Naive thymus-derived CD8-positive, alpha-beta T cell (primary cell): ENCODE results near the gene MKRN2. TPM values are rescaled to one million over a fixed set of nuclear protein-coding genes. Genes with fewer than 3 reads are reported as not detected.
A peak's percentile ranks its signal among the peaks of the same experiment; 100 is the strongest.

Experiments used
- ATAC-seq, 2 donors: fragments of 150-1000 bp; cut with Tn5 transposase in 1 of 2; sonication (Bioruptor Pico), chemical (Tn5 transposase) in 1 of 2; 1 replicate in 1 of 2; 2 replicates in 1 of 2; pipeline ENCODE4 v1.10.0; 2021; ENCODE audit warnings: mild to moderate bottlenecking in 2 of 2, moderate library complexity in 2 of 2
- POLR2A ChIA-PET: fragments of 350-600 bp; sonication (Branson Sonifier 250); formaldehyde crosslinking; loops from one replicate; lab custom pipeline; 2021; ENCODE audit warnings: antibody characterized with exemption; lab: Charles Lee
- DNase-seq, 10 donors: peaks; one replicate each; pipeline versions ENCODE4 v3.0.0 to v3.0.0-alpha.2; 2020 to 2022
- H3K27ac Mint-ChIP-seq, 10 donors: one replicate each; pipeline ENCODE4 v1.8.0; 2020 to 2022; ENCODE audit warnings: mild to moderate bottlenecking in 10 of 10, mixed read lengths in 10 of 10, moderate library complexity in 4 of 10, inconsistent platforms in 1 of 10
- H3K27me3 Mint-ChIP-seq, 5 donors: one replicate each; pipeline ENCODE4 v1.8.0; 2021 to 2022; ENCODE audit warnings: mixed read lengths in 5 of 5
- H3K36me3 Mint-ChIP-seq, 3 donors: one replicate each; pipeline ENCODE4 v1.8.0; 2020 to 2022; ENCODE audit warnings: mixed read lengths in 3 of 3, mild to moderate bottlenecking in 2 of 3, inconsistent platforms in 1 of 3
- H3K4me1 Mint-ChIP-seq, 4 donors: one replicate each; pipeline ENCODE4 v1.8.0; 2021 to 2022; ENCODE audit warnings: mixed read lengths in 4 of 4
- H3K4me3 Mint-ChIP-seq, 10 donors: one replicate each; pipeline ENCODE4 v1.8.0; 2020 to 2022; ENCODE audit warnings: mild to moderate bottlenecking in 10 of 10, mixed read lengths in 10 of 10, moderate library complexity in 6 of 10, inconsistent platforms in 1 of 10
- H3K9me3 Mint-ChIP-seq, 9 donors: one replicate each; pipeline ENCODE4 v1.8.0; 2020 to 2022; ENCODE audit warnings: mixed read lengths in 9 of 9, mild to moderate bottlenecking in 3 of 9, inconsistent platforms in 1 of 9, moderate library complexity in 1 of 9
- polyA plus RNA-seq, 3 donors: library from polyadenylated mRNA; unstranded; fragments of 300-500 nt; fragmentation: Illumina TruSeq; gene quantifications; one replicate each; pipeline ENCODE4 v1.2.3, GENCODE V29; 2021
- total RNA-seq, 8 experiments: library from RNA in 2 of 8; stranded (reverse) in 2 of 8; gene quantifications; one replicate each; pipeline ENCODE4 v1.2.3 and lab custom pipeline; 2021 to 2026

The MKRN2 gene, protein sequence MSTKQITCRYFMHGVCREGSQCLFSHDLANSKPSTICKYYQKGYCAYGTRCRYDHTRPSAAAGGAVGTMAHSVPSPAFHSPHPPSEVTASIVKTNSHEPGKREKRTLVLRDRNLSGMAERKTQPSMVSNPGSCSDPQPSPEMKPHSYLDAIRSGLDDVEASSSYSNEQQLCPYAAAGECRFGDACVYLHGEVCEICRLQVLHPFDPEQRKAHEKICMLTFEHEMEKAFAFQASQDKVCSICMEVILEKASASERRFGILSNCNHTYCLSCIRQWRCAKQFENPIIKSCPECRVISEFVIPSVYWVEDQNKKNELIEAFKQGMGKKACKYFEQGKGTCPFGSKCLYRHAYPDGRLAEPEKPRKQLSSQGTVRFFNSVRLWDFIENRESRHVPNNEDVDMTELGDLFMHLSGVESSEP
- total RNA-seq (10 to 100 TPM; 32.4 to 33.0 TPM), polyA plus RNA-seq (10 to 100 TPM; 43.5 to 56.3 (median 47.5) TPM), total RNA-seq (lab: John Stamatoyannopoulos, UW) (62.6 to 106 (median 86.8) reads per million in 6 experiments)

DNA sequence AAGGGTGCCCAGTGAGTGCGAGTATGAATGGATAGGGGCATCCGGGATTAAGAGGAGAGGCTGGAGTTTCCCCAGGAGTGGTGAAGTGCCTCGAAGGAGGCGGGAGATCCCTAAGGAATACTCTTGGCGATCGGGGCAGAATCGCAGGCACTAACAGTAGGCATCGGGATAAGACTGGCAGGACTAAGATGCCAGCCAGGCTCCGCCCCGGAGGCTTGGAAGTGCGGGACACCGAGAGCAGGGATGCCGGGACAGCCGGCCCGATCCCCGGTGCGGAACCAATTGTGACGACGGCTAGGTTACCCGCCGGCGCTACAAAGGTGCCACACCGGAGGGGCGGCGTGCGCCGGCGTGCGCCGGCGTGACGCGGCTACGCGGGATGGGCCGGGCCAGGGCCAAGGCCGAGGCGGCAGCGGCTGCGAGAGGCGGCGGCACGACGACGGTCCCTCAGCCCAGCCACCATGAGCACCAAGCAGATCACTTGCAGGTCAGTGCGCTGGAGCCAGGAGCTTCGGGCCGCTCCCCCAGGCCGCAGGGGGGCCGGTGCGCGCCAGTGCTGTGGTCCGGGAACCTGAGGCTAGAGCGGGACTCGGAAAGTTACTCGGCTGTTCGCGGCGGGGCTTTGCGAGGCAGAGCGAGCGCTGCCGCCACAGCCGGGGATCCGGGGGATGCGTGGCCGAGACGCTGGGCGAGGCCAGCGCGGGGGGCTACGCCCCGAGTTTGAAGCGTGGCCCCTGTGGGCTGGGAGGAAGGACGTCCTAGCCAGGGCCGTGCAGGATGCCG lies at the start of gene MKRN2:
TSS of gene MKRN2 (plus strand) at position 398 of the 783 bp plus-strand sequence. CDS start at position 462, 64 bp downstream.
- POLR2A ChIA-PET, result interaction anchor here (0.6 to 1.6 kb wide), 7 partner anchors 12 to 450 kb away, joined by 3 to 7 read pairs (median 4); partner anchors contain the start of genes MKRN2OS, RAF1 and TSEN2
- Mint-ChIP-seq H3K9me3 (no peaks in the 10 kb centered on the region), H3K27me3 (peaks cover 0 to 26% (median 22%) of the 10 kb centered on the region in 5 donors), H3K27ac (peak within 1 kb of the TSS; percentile 85 to 96 (median 92)), H3K36me3 (no peaks in the 10 kb centered on the region), H3K4me3 (peak within 1 kb of the TSS; percentile 88 to 98 (median 96)), H3K4me1 (peaks cover 38 to 72% (median 62%) of the 10 kb centered on the region in 4 donors)
- DNase-seq, result peak; percentile 69 to 92 (median 83)
- ATAC-seq, result peak; percentile 90 to 95

DNA sequence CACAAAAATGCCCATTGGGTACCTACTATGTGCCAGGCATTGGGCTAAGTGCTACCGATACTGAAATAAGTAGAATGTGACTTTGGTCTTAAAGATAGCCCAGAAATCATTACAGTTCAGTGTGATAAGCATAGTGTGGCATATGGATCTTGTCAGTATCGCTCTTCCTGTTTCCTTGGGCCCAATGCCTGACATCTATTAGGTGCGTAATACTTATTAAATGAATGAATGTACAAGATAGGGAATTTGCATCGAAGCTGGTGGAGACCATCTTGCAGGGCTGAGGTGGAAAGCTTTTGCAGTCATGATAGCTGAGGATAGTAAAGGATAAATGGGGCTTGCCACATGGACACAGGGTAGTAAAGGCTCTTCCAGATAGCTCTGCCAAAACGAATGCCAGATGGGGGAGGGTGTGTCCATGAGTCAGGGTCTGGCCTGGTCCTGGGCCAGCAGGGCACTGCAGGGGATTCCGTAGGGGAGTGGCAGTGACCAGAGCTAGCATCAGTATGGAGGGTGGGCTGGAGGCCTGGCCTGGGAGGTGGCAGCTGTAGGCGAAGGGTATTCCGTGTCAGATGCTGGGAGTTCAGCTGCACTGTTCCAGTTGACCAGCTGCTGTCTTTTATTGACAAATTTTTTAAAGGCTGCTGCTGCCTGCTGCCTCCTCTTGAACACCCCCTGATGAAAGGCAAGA lies 49.2 kb upstream of the MKRN2 start:
- Mint-ChIP-seq H3K27me3 (no peaks in the 10 kb centered on the region), H3K9me3 (no peaks in the 10 kb centered on the region), H3K4me3 (no peak overlapping the region), H3K4me1 (peaks cover 0 to 7% (median 2%) of the 10 kb centered on the region in 4 donors), H3K27ac (peak overlapping the region in 1 of 10 donors; percentile 11), H3K36me3 (peaks cover 0 to 85% (median 22%) of the 10 kb centered on the region in 3 donors)
- DNase-seq (no peak), ATAC-seq (no peak)
- POLR2A ChIA-PET, result interaction anchor here (0.6 kb wide), 1 partner anchor 672 kb away, joined by 5 read pairs; no protein-coding TSS in a partner anchor

DNA sequence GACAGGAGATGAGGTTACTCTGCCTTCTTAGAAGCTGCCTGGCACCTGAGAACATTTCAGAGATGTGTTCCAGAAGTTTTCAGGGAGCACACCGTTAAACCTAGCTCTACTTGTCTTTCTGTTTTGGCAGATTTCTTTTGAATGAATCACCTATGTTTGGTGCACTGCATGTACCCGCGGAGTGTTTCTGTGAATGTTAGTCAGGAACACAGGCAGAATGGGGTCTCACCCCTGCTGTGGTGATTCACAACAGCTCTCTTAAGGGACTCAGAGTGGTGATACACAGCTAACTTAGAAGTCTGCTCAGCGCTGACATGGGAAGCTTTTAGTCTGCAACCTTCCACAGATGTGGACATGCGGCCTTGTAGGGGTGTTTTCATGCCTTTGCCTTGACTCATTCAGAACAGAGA lies 48.6 kb upstream of the MKRN2 start:
- Mint-ChIP-seq H3K9me3 (no peaks in the 10 kb centered on the region), H3K36me3 (peaks cover 0 to 85% (median 18%) of the 10 kb centered on the region in 3 donors), H3K27me3 (no peaks in the 10 kb centered on the region), H3K27ac (peak overlapping the region in 1 of 10 donors; percentile 11), H3K4me3 (no peak overlapping the region), H3K4me1 (peaks cover 0 to 7% (median 1%) of the 10 kb centered on the region in 4 donors)
- no peak for ATAC-seq
- DNase-seq, result no peak
- POLR2A ChIA-PET, result no interaction called here

DNA sequence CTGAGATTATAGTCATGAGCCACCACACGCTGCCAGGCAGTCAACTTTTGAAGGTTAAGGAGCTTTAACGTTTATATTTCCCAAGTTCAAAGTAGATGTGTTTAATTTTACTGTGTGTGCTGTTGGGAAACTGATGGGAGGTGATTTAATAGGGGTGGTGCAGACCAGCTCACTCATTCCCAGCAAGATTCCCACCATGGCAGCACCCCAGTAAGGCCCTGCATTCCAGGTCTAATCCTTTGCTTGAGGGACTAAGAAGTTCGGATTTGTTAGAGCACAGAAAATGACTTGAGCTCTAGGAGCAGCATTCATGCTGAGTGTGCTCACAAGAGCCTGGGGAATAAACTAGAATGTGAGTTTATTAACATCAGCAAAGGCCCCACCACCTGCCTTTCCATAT lies 47.4 kb upstream of the MKRN2 start:
- H3K36me3 Mint-ChIP-seq, result peaks cover 0 to 80% (median 13%) of the 10 kb centered on the region in 3 donors
- DNase-seq (no peak), ATAC-seq (no peak)
- H3K4me1 Mint-ChIP-seq, result peaks cover 0 to 18% (median 4%) of the 10 kb centered on the region in 4 donors
- H3K9me3 Mint-ChIP-seq, result no peaks in the 10 kb centered on the region
- H3K27me3 Mint-ChIP-seq, result no peaks in the 10 kb centered on the region
- no peak overlapping the region for H3K27ac Mint-ChIP-seq
- POLR2A ChIA-PET, result no interaction called here
- no peak overlapping the region for H3K4me3 Mint-ChIP-seq

DNA sequence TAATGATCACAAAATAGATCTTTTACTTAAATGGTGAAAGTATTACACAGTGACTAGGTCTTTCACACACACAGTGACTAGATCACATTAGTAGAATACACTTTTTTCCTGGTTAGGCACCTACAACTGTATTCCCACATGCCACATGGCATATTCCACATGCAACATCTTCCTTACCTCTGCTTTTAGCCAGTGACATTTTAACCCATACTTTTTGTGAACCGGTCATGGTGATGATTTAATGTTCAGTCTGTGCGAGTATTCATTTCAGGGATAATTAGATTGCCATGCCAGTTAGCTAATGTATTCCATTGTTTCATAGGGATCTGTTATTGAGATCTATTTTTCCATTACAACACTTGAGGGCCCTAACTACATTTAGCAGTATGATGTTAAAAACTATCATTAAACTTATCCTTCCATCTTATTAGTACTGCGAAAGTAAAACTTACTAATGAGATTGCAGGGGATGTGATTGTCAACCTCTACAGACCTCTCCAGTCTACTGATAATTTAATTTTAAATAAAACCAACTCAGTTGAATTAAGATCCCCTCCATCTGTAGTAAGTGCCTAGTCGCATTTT lies 44.3 kb upstream of the MKRN2 start:
- peak overlapping the region in 1 of 10 donors; percentile 15 for H3K27ac Mint-ChIP-seq
- H3K9me3 Mint-ChIP-seq, result no peaks in the 10 kb centered on the region
- DNase-seq, result no peak
- peaks cover 0 to 72% (median 3%) of the 10 kb centered on the region in 3 donors for H3K36me3 Mint-ChIP-seq
- ATAC-seq, result no peak
- no peak overlapping the region for H3K4me3 Mint-ChIP-seq
- POLR2A ChIA-PET, result no interaction called here
- H3K4me1 Mint-ChIP-seq, result peaks cover 0 to 16% (median 4%) of the 10 kb centered on the region in 4 donors
- H3K27me3 Mint-ChIP-seq, result no peaks in the 10 kb centered on the region

DNA sequence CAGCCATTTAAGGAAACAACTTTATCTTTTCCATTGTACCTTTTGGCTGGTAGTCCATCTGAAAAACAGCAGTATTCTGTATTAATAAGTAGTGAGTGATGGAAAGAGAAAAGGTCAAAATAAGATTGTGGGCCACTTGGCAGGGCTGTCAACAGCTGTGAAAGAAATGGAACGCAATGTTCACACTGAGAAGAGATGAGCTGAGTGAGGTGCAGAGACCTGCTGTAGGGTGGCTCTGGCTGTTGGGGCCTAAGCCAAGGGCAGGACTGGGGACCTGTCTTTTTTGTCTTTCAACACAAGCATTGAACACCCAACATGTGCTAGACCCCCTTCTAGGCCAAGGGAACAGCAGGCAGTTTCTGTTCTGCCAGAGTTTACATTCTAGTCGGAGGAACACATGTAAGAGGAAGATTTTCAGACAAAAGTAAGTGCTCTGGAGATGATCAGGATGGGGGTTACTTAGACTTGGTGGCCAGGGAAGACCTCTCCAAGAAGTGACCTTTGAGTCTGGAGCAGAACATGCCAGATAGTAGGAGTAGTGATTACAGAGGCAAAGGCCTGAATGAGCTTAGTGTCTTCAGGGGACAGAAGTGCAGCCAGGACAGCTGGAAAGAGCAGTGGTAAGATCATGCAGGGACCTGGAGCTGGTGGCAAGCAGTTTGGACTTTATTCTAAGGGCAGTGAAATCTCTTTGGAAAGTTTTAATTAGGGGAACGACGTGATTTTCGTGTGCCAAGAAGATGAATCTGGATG lies 43.0 kb upstream of the MKRN2 start:
- Mint-ChIP-seq H3K27ac (no peak overlapping the region), H3K36me3 (peaks cover 0 to 71% (median 4%) of the 10 kb centered on the region in 3 donors), H3K4me3 (no peak overlapping the region), H3K9me3 (no peaks in the 10 kb centered on the region), H3K4me1 (peaks cover 0 to 11% (median 3%) of the 10 kb centered on the region in 4 donors), H3K27me3 (no peaks in the 10 kb centered on the region)
- DNase-seq (no peak), ATAC-seq (no peak)
- POLR2A ChIA-PET, result no interaction called here

DNA sequence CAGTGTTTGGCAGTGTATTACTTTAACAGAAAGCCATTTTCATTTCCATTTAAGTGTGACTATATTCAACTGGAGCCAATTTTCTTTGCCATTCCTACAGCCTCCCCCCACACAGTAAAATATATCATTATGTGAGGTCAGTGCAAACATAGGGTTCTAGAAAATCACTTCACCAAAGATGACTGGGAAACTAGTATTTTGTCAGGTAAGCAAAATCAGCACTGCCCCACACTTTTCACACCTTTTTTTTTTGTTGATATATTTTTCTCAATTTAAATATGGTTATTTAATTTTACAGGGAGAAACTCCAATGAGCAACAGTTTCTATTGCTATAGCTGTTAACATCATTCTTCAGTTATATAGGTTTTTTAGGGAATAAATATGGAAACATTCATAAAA lies 41.3 kb upstream of the MKRN2 start:
- Mint-ChIP-seq H3K4me1 (peaks cover 0 to 11% (median 3%) of the 10 kb centered on the region in 4 donors), H3K36me3 (peaks cover 0 to 72% (median 13%) of the 10 kb centered on the region in 3 donors), H3K4me3 (no peak overlapping the region), H3K27ac (no peak overlapping the region), H3K27me3 (no peaks in the 10 kb centered on the region), H3K9me3 (no peaks in the 10 kb centered on the region)
- ATAC-seq, result no peak
- DNase-seq, result no peak
- POLR2A ChIA-PET, result interaction anchor here (0.7 kb wide), 1 partner anchor 27 kb away, joined by 3 read pairs; no protein-coding TSS in a partner anchor

DNA sequence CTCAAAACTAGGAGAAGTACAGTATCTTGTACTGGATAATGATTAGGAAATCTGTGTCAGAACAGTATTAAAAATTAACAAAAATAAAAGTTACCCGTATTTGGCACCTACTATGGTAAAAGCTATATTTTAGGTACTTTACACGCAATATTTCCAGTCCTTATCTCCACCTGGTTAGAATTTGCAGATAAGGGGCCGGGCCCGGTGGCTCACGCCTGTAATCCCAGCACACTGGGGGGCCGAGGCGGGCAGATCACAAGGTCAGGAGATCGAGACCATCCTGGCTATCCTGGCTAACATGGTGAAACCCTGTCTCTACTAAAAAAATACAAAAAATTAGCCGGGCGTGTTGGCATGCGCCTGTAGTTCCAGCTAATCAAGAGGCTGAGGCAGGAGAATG lies 40.0 kb upstream of the MKRN2 start:
- no peak overlapping the region for H3K4me3 Mint-ChIP-seq
- peaks cover 0 to 11% (median 3%) of the 10 kb centered on the region in 4 donors for H3K4me1 Mint-ChIP-seq
- H3K27me3 Mint-ChIP-seq, result no peaks in the 10 kb centered on the region
- peaks cover 0 to 72% (median 19%) of the 10 kb centered on the region in 3 donors for H3K36me3 Mint-ChIP-seq
- no peak for DNase-seq
- no peaks in the 10 kb centered on the region for H3K9me3 Mint-ChIP-seq
- no peak for ATAC-seq
- H3K27ac Mint-ChIP-seq, result no peak overlapping the region
- POLR2A ChIA-PET, result no interaction called here

DNA sequence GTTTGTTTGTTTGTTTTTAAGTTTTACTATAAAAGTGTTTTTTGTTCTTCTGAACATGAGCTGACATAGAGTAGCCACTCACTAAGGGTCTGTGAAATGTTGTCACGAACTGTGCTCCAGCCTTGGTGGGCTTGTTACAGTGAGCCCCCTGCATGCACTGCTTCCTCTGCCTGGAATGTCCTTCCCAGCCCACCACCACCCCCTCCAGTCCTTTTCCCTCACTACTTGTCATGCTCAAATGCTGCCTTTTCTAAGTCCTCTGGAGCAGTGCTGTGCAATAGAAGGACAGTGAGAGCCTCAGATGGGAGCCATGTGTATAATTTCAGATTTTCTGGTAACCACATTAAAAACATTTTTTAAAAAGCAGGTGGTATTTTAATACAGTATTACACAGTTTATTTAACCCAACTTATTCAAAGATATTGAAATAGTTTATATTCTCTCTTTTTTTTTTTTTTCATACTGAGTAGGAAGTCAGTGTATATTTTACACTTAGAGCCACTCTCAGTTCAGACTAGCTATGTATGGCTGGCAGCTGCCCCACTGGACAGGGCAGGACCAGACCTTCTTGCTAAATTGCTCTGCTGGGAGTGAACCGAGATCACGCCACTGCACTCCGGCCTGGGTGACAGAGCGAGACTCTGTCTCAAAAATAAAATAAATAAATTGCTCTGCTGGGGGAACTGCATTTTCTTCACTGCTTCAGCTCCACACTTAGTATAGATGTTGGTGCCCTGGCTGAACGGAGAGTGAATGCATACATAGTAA lies 38.4 kb upstream of the MKRN2 start:
- Mint-ChIP-seq H3K27me3 (no peaks in the 10 kb centered on the region), H3K4me1 (peaks cover 0 to 10% (median 3%) of the 10 kb centered on the region in 4 donors), H3K9me3 (no peaks in the 10 kb centered on the region), H3K4me3 (no peak overlapping the region), H3K36me3 (peaks cover 0 to 69% (median 23%) of the 10 kb centered on the region in 3 donors), H3K27ac (peak overlapping the region in 1 of 10 donors; percentile 35)
- ATAC-seq (no peak), DNase-seq (no peak)
- POLR2A ChIA-PET, result no interaction called here

DNA sequence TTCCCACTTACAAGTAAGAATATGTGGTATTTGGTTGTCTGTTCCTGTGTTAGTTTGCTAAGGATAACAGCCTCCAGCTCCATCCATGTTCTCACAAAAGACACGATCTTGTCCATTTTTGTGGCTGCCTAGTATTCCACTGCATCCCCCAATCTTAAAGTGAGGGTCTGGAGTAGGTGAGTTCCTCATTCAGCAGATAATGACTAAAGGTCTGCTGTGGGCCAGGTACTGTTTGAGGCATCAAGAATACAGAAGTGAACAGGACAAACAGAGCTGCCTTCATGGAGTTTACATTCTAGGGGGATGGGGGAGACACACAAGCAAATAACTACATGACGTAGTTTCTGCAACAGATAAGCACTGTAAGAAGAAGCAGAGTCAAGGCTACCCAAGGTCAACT lies 35.9 kb upstream of the MKRN2 start:
- ATAC-seq, result no peak
- H3K27ac Mint-ChIP-seq, result no peak overlapping the region
- no peaks in the 10 kb centered on the region for H3K9me3 Mint-ChIP-seq
- no peaks in the 10 kb centered on the region for H3K4me1 Mint-ChIP-seq
- POLR2A ChIA-PET, result no interaction called here
- DNase-seq, result no peak
- no peak overlapping the region for H3K4me3 Mint-ChIP-seq
- H3K27me3 Mint-ChIP-seq, result no peaks in the 10 kb centered on the region
- H3K36me3 Mint-ChIP-seq, result peaks cover 0 to 76% (median 22%) of the 10 kb centered on the region in 3 donors

DNA sequence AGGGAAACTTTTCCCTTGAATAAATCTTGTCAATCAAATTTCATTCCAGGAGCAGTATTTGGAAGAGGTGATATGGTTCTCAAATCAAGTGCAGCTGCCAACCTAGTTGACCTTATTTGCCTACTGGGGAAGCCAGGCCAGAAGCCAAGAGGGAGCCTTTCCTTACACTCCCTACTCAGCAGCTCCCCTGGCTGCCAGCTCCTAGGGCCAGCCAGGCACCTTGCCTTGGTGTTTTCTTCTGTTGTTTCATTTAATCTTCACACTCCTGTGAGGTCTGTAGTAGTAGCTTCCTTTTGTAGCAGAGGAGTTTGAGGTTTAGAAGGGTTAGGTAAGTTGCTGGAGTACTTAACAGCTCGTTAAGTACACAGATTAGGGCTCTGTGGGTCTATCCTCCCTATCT lies 34.2 kb upstream of the MKRN2 start:
- no peaks in the 10 kb centered on the region for H3K27me3 Mint-ChIP-seq
- no peak overlapping the region for H3K4me3 Mint-ChIP-seq
- ATAC-seq (no peak), DNase-seq (no peak)
- no peaks in the 10 kb centered on the region for H3K4me1 Mint-ChIP-seq
- POLR2A ChIA-PET, result no interaction called here
- no peak overlapping the region for H3K27ac Mint-ChIP-seq
- H3K9me3 Mint-ChIP-seq, result no peaks in the 10 kb centered on the region
- H3K36me3 Mint-ChIP-seq, result peaks cover 0 to 78% (median 24%) of the 10 kb centered on the region in 3 donors
